Kidney (tissue), 14 donors: ENCODE data around the gene PATE4. TPM values are rescaled to one million over a fixed set of nuclear protein-coding genes. Genes with fewer than 3 reads are reported as not detected.
"Not testable (repeated sequence)": the region's sequence is repeated elsewhere in the genome, so short reads cannot be mapped to it uniquely, and the experiment has no call there.

ENCODE experiments used
- DNase-seq, 5 donors: peaks; one replicate each; pipeline ENCODE4 v3.0.0-alpha.2; 2013 to 2020
- FAIRE-seq: peaks from 2 replicates; lab custom pipeline; 2012; peaks lifted over from hg19 to GRCh38; lab: Jason Lieb, UNC
- H3K27ac ChIP-seq, 2 donors: one replicate each; pipeline ENCODE4 v1.7.0; 2013; ENCODE audit warnings: low read depth in 2 of 2, low read length in 2 of 2, inconsistent platforms in 1 of 2
- H3K27me3 ChIP-seq: one replicate; pipeline ENCODE4 v1.7.1; 2013; ENCODE audit warnings: low read length, inconsistent platforms; ENCODE audit not compliant: control insufficient read depth, insufficient read depth
- H3K36me3 ChIP-seq, 3 donors: one replicate each; pipeline versions ENCODE4 v1.7.0 to v1.7.1; 2013; ENCODE audit warnings: low read length in 3 of 3, control low read depth in 1 of 3, inconsistent platforms in 1 of 3; ENCODE audit not compliant: insufficient read depth in 3 of 3, control insufficient read depth in 2 of 3
- H3K4me1 ChIP-seq, 3 donors: one replicate each; pipeline versions ENCODE4 v1.7.0 to v1.7.1; 2013; ENCODE audit warnings: low read length in 3 of 3, inconsistent platforms in 1 of 3, low read depth in 1 of 3; ENCODE audit not compliant: control insufficient read depth in 2 of 3, insufficient read depth in 2 of 3
- H3K4me3 ChIP-seq, 3 donors: one replicate each; pipeline versions ENCODE4 v1.7.0 to v1.8.1; 2013; ENCODE audit warnings: low read length in 3 of 3, control low read depth in 1 of 3, inconsistent platforms in 1 of 3
- H3K9ac ChIP-seq, 3 donors: one replicate each; pipeline versions ENCODE4 v1.7.0 to v1.7.1; 2013; ENCODE audit warnings: low read length in 3 of 3, control low read depth in 1 of 3, inconsistent platforms in 1 of 3
- H3K9me3 ChIP-seq, 3 donors: one replicate each; pipeline versions ENCODE4 v1.7.0 to v1.7.1; 2013; ENCODE audit warnings: low read length in 3 of 3, control low read depth in 1 of 3, inconsistent platforms in 1 of 3; ENCODE audit not compliant: control insufficient read depth in 2 of 3, insufficient read depth in 1 of 3
- CTCF ChIP-seq: IDR thresholded peaks from 3 replicates; pipeline ENCODE4 v1.5.1; 2012; ENCODE audit warnings: mild to moderate bottlenecking, moderate library complexity, borderline replicate concordance; ENCODE audit not compliant: insufficient read depth; ENCODE audit errors: extremely low read depth
- intact Hi-C: fragments of 100-400 bp; cut with DNase I; formaldehyde crosslinking; loops from one replicate; pipeline ENCODE4 v1.11.1; 2022
- polyA plus RNA-seq: library from polyadenylated mRNA; stranded (reverse); fragments of 350-450 nt; fragmentation: Illumina TruSeq; extraction: RNeasy Lipid Tissue Mini Kit (QIAGEN cat#74804); gene quantifications from one replicate; pipeline ENCODE4 v1.2.3, GENCODE V29; 2014; ENCODE audit warnings: low read depth, low replicate concordance; ENCODE audit not compliant: insufficient read depth
- total RNA-seq: library from RNA; stranded (reverse); fragmentation: NEBNext Ultra II Directional; extraction: Animal tissue kit (Norgen Biotek cat#: 25700); gene quantifications from one replicate; pipeline ENCODE4 v1.2.1, GENCODE V29; 2021
- donor health status: control.
- donor health status: control.
- donor health status: control.
- donor health status: control.
- donor health status: control.
- donor health status: DM: yes; HTN: yes; CAD: no.
- donor health status: Normal renal cell carcinoma (clear cell type).

The PATE4 gene
- total and polyA plus RNA-seq, 2 donors from 2014 or later: not detected

GRCh38 chr11:125862786-125863185 lies 29.7 kb downstream of the PATE4 start:
- H3K4me1 ChIP-seq, DNase-seq, H3K36me3 ChIP-seq, H3K27me3 ChIP-seq, H3K27ac ChIP-seq, H3K9ac ChIP-seq, H3K4me3 ChIP-seq, H3K9me3 ChIP-seq, intact Hi-C loops, FAIRE-seq: not testable (repeated sequence)

- H3K27me3 ChIP-seq, H3K4me1 ChIP-seq, intact Hi-C loops, DNase-seq, H3K36me3 ChIP-seq, H3K9ac ChIP-seq, H3K27ac ChIP-seq, H3K9me3 ChIP-seq, H3K4me3 ChIP-seq, FAIRE-seq: not testable (repeated sequence)
Measured at GRCh38 chr11:125865354-125865753, 32.2 kb downstream of the PATE4 start.

DNA sequence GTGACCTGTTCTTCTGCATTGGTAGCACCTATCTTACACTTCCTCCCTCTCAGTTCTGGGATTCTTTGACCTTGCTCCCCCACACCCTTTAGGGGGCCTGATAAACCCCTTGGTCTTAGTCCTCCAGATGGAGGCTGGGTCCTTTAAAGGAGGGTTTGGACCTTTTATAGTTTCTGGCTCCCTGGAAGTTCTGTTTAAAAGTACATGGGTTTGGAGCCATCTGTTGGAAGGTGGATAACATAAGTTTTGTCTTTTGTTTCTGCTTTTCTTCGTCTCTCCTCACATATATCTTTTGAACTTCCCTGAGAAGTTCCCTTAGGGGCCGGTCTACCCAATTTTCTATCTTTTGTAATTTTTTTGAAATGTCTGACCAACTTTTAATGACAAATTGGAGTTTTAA lies 36.4 kb downstream of the PATE4 start:
- H3K9ac ChIP-seq: no peak overlapping the region
- TF ChIP-seq CTCF: no peak
- no peak overlapping the region for H3K4me3 ChIP-seq
- no peak overlapping the region for H3K27ac ChIP-seq
- no peaks in the 10 kb centered on the region for H3K4me1 ChIP-seq
- intact Hi-C loops: no loop called here
- no peaks in the 10 kb centered on the region for H3K9me3 ChIP-seq
- no peaks in the 10 kb centered on the region for H3K27me3 ChIP-seq
- DNase-seq: no peak
- FAIRE-seq: no peak
- H3K36me3 ChIP-seq: no peaks in the 10 kb centered on the region

GRCh38 chr11:125871391-125872137 lies 38.4 kb downstream of the PATE4 start:
- intact Hi-C loops: no loop called here
- Histone ChIP-seq H3K27me3 (no peaks in the 10 kb centered on the region), H3K9ac (no peak overlapping the region), H3K27ac (no peak overlapping the region), H3K4me3 (no peak overlapping the region), H3K9me3 (no peaks in the 10 kb centered on the region), H3K36me3 (no peaks in the 10 kb centered on the region), H3K4me1 (no peaks in the 10 kb centered on the region)
- FAIRE-seq (no peak), DNase-seq (peak in 2 of 5 donors; percentile 7 to 21)
- TF ChIP-seq CTCF: peak; percentile 24
